Measurements from ENCODE around the gene PKLR. TPM values are rescaled to one million over a fixed set of nuclear protein-coding genes. Genes with fewer than 3 reads are reported as not detected.

The PKLR gene
- total RNA-seq (under 1 TPM in 1 of 10 donors, not detected in 9; 0.11 TPM), polyA plus RNA-seq (not detected)
- long read RNA-seq, donor 1, result 0 reads
- long read RNA-seq, donor 2, result 0 reads
- long read RNA-seq, donor 3, result 0 reads

- no peaks in the 10 kb centered on the region for H3K36me3 ChIP-seq
- 79 to 84% methylated on average over 5 of the region's 5 CpGs for WGBS, 2 donors
- DNase-seq (no peak), ATAC-seq (no peak)
- no peak within 1 kb of the TSS for H3K27ac ChIP-seq
- peaks cover 0 to 16% (median 6%) of the 10 kb centered on the region in 7 donors for H3K27me3 ChIP-seq
- H3K9me3 ChIP-seq, result no peaks in the 10 kb centered on the region
- no peak within 1 kb of the TSS for H3K4me3 ChIP-seq
- TF ChIP-seq, protein P1, sequence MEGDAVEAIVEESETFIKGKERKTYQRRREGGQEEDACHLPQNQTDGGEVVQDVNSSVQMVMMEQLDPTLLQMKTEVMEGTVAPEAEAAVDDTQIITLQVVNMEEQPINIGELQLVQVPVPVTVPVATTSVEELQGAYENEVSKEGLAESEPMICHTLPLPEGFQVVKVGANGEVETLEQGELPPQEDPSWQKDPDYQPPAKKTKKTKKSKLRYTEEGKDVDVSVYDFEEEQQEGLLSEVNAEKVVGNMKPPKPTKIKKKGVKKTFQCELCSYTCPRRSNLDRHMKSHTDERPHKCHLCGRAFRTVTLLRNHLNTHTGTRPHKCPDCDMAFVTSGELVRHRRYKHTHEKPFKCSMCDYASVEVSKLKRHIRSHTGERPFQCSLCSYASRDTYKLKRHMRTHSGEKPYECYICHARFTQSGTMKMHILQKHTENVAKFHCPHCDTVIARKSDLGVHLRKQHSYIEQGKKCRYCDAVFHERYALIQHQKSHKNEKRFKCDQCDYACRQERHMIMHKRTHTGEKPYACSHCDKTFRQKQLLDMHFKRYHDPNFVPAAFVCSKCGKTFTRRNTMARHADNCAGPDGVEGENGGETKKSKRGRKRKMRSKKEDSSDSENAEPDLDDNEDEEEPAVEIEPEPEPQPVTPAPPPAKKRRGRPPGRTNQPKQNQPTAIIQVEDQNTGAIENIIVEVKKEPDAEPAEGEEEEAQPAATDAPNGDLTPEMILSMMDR (IDR thresholded peaks at IDR 0.05), result no peak
- no peaks in the 10 kb centered on the region for H3K4me1 ChIP-seq
- intact Hi-C loops (cut with DNase I), result no loop called here
Observed at GRCh38 chr1:155301342-155301841, at the start of gene PKLR. Gene PKLR, minus strand, starts transcription at chr1:155301438. Its CDS starts 43 bp downstream, at chr1:155301395.

DNA sequence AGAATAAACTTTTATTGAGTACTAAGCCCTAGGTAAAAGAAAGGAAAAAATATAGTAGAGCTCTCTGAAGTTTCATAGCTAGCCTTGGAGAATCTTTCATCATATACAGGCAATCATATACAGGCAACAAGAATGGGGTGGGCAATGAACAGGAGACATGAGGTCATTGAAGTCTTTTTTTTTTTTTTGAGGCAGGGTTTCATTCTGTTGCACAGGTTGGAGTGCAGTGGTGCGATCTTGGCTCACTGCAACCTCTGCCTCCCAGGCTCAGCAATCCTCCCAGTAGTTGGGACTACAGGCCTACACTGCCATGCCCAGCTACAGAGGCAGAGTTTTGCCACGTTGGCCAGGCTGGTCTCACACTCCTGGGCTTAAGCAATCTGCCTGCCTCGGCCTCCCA lies 41.6 kb upstream of the PKLR start:
- TF ChIP-seq, protein P1 (IDR thresholded peaks at IDR 0.05), result no peak
- Histone ChIP-seq H3K4me1 (no peaks in the 10 kb centered on the region), H3K9me3 (no peaks in the 10 kb centered on the region), H3K27me3 (no peaks in the 10 kb centered on the region), H3K27ac (no peak overlapping the region), H3K36me3 (peaks cover 0 to 100% (median 87%) of the 10 kb centered on the region in 9 donors), H3K4me3 (no peak overlapping the region)
- intact Hi-C loops (cut with DNase I), result loop anchor here in 1 of 10 donors (10.0 kb wide), 1 partner anchor 252 kb away; no protein-coding TSS in a partner anchor
- no peak for ATAC-seq
- WGBS, 2 donors, result 90 to 92% methylated on average over 3 of the region's 3 CpGs
- DNase-seq, result no peak

DNA sequence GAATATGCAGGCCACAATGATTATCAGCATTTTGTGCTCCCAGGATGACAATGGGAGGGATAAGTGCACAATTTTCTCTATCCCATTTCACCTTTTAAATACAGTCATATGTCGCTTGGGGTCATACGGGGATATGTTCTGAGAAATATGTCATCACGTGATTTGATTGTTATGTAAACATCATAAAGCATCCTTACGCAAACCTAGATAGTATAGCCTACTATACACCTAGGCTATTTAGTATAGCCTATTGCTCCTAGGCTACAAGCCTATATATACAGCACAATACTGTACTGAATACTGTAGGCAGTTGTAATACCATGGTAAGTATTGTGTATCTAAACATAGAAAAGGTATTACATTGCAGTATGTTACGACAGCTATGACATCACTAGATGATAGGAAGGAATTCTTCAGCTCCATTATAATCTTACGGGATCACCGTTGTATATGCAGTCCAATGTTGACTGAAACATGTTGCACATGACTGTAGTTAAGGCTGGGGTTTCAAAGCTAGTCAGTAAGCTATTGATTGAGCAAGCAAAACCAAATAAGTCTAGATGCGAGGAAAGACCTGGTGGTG lies 38.4 kb upstream of the PKLR start:
- Histone ChIP-seq H3K4me3 (no peak overlapping the region), H3K9me3 (no peaks in the 10 kb centered on the region), H3K27ac (no peak overlapping the region), H3K36me3 (peaks cover 0 to 100% (median 79%) of the 10 kb centered on the region in 9 donors), H3K27me3 (no peaks in the 10 kb centered on the region), H3K4me1 (no peaks in the 10 kb centered on the region)
- ATAC-seq, result no peak
- no peak for DNase-seq
- 88 to 90% methylated on average over 8 of the region's 8 CpGs for WGBS, 2 donors
- intact Hi-C loops (cut with DNase I), result loop anchor here in 3 of 10 donors (10.0 kb wide), 1 partner anchor 255 kb away; no protein-coding TSS in a partner anchor
- TF ChIP-seq, protein P1 (IDR thresholded peaks at IDR 0.05), result no peak

DNA sequence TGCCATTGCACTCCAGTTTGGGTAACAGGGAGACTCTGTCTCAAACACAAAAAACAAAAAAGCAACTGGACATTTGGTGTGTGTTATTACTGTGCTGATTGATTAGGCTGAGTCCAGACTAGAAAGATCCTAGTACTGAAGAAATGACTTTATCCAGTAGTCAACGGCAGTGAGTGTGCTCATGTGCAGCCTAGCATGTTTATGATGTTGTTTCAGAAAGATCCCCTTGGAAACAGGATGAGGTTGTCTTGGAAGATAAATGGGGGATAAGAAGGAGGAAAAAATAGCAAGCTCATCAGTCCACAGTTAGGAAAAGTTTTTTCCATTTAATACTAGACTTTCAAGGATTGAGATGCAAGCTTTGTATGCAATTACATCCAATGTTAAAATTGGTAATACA lies 33.7 kb upstream of the PKLR start:
- no peak overlapping the region for H3K4me3 ChIP-seq
- no peaks in the 10 kb centered on the region for H3K9me3 ChIP-seq
- H3K36me3 ChIP-seq, result peaks cover 0 to 95% (median 63%) of the 10 kb centered on the region in 9 donors
- no peaks in the 10 kb centered on the region for H3K27me3 ChIP-seq
- WGBS, 2 donors, result 72 to 74% methylated on average over 1 of the region's 1 CpG
- no peaks in the 10 kb centered on the region for H3K4me1 ChIP-seq
- DNase-seq (no peak), ATAC-seq (no peak)
- TF ChIP-seq, protein P1 (IDR thresholded peaks at IDR 0.05), result no peak
- intact Hi-C loops (cut with DNase I), result loop anchor here in 2 of 10 donors (10.0 kb wide), 1 partner anchor 260 kb away; no protein-coding TSS in a partner anchor
- no peak overlapping the region for H3K27ac ChIP-seq
